ENCODE measurements around the gene GATAD2B.

GATAD2B gene

DNA sequence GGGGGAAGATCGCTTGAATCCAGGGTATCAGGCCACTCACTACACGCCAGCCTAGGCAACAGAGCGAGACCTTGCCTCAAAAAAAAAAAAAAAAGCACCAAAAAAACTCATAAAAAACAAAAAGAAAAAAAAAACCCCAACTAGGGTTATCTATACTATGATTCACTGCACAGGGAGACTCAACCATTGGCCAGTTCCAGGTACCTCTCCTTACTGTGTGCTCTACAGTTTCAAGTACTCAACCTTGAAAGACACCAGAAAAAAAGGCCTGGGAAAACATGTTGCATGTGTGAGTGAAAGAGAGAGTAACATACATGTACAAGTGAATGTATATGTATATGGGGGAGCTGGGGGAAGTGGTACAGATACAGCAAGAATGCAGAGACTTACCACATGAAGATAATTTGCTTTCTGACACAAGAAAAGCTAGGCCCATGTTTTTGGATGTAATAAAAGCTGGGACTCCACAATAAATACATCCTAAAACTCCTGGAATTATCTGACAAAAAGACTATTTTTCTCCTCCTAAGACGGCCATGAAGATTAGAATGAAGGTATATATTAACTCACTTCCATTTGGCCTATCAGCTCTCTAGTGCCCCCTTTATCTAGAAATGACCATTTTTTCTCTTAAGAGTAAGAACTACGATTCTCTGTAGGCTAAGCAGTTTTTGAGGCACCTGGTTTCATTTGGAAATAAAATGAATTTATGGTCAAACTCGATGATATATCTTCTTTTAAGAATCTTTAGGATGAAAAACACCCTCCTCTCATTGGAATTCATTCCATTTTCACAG lies 95.4 kb downstream of the GATAD2B start:
- no peak for DNase-seq

DNA sequence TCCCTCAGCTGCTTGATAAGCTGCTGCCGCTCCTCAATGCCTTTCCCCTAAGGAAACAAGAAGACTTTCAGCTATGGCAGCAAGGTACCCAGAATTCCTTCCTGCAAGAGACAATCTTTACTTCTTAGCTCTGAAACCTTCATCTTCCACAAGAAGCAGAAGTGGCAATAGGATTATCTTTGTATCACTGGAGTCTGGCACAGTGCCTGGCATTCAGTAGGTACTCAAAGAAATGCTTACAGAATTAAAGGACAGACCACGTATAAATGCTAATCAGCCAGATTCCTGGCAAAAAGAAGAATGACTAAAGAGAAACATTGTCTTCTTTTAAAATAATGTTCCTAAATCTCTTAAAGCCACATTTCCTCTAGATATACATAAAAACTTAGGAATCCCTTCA lies 103.9 kb downstream of the GATAD2B start:
- no peak for DNase-seq

DNA sequence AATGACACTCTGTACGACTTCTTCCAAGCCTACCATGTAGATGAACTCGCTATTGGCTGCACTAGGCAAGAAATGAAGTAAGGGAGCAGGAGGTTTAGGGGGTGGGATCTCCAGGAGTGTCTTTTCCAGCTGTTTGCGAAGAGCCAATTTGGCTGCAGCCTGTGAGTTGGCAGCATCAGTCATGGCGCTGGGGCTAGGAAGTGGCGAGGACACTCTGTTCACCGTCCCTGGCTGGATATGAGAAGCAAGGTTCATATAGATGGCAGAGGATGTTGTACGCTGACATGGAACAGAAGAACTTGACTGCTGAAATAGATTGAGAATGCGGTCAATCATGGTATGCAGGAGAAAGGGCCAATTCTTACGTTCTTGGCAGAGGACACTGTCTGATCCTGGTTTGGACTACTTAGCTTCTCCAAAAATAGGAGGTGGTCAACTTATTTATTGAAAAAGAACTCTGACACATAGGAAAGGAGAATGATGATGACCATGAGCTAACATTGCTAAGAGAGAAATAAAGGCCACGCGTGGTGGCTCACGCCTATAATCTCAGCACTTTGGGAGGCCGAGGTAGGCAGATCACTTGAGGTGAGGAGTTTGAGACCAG lies 106.4 kb downstream of the GATAD2B start:
- no peak for DNase-seq

DNA sequence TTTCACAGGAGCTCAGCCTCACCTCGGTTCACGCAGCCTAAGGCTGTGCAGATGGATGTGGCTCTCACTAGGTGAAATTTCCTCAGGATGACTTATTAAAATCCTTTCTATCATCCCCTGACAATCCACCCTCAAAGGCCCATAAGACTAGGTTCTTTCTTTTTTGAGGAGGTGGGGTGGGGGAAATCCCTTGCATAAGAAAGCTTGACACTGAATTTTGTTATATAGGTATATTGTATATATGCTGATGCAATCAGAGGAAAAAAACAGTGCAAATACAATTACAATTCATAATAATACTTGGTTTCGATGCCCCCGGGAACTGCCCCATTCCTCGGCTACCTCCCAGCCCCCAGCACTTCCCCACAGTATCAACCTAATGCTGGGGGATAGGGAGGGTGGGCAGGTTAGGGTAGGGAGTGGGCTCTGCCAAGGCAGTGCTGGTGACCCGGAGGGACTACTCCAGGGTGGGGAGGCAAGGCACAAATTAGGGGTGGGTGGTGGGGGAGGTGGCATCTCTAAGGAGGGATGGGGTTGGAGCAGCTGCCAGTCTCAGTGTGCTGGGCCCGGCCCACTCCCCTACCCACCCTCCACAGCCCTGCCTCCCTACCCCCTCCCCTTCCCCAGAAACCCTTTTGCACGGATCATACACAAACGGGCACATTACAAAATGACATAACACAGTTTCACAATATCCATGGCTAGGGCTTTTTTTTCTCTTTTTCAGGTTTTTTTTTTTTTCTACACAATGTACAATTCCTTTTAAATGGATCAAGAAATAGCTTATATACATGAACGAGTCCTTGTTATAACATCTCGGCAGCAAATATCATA lies 116.7 kb downstream of the GATAD2B start:
- DNase-seq, result no peak

DNA sequence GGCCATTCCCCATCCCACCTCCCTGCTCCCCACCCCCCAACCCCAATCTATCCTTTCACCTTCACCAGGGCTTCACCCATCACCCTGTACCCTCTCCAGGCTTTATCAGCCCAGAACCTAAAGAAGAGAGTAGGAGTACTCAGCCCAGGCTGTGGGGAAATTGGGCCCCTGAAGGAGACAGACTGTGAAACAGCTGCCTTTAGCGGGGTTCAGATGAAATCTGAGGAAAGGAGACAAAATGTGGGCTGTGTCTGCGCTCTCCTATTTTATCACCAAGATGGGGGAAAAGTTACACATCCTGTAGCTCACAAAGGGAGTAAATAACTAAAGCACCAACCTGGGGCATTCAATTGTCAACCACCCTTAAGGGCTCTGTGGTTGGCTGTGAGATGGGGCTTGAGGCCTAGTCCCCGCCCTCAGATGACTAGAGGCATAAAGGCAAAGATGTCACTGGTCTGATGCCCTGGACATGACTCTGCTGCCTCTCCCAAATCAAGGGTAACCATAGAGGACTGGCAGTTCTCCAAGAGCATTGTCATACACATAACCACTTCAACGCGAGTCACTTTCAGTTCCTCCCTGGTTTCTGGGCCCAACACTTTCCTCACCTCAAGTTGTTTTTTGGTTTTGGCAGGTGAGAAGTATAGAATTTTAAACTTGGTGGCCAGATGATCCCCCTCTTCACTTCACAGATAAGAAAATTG lies 117.6 kb downstream of the GATAD2B start:
- DNase-seq, result peak; percentile 49

DNA sequence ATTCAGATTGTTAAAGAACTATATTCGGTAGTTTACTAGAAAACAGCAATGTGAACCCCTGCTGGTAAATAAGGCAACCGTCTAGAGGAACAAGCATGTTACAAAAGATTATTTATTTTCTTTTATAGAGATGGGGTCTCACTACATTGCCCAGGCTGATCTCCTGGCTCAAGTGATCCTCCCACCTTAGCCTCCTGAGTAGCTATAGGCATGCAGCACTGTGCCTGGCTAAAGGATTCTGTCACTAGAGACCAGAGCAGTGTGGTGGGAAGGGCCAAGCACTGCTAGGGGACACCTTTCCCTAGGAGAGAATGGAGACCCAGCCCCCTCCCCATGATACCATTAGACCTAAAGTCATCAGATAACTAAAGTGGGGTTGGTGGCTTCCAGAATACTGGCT lies 118.7 kb downstream of the GATAD2B start:
- DNase-seq, result no peak

DNA sequence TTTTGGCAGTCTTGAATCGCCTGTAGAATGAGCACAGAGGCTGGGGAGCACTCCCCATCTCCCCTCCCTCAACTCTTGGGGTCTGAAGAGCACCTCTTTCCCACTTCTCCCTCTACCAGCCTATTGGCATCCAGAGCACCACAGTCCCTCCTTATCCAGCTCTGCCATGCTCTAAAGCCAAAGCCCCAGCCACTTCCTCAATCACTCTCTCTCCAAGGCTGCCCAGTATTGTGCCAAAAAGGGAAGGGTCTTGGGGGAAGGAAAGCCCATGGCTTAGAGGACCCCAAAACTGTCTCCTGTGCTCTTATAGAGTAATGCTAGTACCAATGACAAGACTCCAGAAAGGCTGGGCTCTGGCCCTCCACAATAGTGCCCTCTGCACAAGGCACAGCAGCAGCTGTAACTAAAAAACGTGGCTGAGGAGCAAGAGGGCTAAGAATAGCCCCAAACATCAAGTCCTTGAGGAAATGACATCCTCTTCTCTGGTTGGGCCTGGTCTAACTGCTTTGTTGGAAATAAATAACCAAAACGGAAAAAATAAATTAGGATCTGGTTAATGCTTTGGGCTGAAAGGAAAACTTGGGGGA lies 119.2 kb downstream of the GATAD2B start:
- DNase-seq, result no peak

DNA sequence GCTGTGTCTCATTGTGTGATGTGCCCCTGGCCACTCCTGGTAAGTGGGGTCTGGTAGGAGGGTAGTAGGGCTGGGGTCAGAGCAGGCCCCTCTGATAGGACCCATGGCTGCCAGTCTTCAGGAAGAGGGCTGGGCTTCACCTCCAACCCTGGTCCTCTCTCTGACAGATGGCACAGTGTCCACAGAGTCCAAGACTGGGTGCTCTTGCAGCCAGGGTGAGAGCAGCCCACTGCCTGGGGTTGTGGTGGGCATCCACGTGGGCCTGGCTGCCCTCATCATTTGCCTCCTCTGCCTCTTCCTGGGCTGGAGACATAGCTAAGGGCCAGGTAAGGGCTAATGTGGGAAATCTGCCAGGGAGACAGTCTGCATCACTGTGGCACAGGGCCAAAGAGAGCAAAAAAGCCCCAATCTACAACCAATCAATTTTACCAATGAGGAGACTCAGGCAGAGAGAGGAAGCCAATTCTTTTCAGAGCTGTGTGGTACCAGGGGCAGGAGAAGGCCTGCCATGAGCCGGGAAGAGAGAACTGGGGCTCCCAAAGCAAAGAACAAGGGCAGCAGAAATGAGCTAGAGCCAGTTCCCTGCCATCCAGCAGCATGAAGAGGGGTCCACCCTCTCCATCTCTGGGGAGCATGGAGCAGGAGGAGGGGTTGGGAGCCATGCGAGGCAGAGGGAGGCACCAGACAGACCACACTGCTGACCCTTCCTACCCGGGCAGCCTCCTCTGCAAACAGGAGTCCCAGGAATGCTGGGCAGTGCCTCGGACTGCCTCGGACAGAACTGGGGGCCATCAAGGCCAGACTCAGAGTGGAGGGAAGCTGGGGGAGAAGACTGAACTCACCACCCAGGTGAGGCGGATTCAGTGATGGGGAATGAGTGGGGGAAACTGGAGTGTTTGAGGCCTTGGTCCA lies 120.7 kb downstream of the GATAD2B start:
- no peak for DNase-seq

DNA sequence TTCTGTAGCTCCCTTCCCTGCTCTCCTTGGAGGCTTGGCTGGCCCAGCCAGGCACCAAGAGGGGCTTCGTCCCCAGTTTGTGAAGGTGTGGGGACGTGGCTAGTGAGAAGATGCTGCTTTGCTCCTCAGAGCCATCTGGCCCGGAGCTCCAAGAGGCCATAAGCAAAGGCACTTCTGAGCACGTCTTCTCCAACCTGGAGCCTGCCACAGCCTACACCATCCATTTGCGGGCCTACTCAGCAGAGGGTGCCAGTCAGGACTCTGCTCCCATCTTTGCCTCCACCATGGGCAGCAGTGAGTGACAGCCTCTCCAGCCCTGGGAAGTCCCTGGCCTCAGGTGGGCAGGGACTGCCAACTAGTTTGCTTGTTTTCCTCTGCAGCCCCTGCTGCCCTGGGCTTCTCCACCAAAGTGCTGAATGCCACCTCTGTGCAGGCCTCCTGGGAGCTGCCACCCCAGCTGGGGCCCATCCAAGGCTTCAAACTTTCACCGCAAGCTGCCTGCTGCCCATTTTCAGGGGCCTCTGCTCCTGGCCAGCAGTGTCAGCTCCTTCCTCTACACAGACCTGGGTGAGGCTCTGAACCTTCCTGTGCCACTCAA lies 121.6 kb downstream of the GATAD2B start:
- DNase-seq, result no peak

DNA sequence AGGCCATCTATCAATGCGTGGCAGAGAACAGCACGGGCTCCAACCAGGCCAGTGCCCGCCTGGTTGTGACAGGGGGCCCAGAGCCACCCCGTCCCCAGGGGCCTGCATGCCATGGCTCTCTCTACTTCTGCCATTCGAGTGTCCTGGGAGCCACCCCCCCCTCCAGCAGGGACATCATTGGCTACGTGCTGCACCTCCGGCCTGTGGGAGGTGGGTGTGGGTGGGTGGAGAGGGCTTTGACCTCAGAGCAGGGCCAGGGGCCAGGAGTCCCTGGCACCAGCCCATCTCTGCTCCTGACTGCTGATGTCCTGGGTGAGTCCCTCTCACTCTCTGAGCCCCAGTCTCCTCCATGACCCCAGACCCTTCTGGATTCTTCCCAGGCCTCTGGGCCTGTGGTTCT lies 122.3 kb downstream of the GATAD2B start:
- no peak for DNase-seq

DNA sequence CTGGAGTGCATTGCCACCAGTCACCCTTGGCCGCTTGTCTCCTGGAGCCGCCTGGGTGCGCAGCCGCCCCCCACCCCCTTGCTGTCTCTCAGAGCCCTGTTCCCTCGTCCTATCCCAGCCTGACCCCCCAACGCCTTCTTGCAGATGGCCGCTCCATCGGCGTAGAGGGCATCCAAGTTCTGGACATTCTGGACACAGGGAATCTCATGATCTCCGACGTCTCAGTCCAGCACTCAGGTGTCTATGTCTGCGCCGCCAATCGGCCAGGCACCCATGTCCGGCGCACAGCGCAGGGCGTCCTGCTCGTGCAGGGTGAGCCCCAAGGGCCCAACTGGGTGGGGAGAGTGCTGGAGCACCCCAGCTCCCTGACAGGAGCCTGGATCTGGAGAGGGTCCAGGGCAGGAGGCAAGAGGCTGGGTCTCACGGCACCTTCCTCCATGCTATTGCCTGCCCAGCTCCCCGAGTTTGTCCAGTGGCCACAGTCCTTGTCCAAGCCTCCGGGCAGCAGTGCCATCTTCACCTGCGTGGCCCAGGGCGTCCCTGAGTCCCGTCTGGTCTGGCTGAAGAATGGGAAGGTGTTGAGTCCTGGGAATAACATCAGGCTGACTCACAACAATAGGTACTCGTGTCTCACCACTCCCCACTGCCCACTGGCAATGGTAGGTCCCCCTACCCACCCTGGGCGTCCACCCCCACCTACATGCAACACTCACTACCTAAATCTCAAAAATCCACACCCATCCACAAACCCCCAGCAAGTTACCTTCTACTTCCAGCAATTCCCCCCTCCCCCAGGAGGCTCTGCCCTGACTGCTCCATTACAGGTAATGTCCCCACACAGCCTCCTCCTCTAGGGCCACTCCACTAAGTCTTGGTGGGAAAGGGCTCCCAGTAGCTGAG lies 123.0 kb downstream of the GATAD2B start:
- DNase-seq, result no peak

DNA sequence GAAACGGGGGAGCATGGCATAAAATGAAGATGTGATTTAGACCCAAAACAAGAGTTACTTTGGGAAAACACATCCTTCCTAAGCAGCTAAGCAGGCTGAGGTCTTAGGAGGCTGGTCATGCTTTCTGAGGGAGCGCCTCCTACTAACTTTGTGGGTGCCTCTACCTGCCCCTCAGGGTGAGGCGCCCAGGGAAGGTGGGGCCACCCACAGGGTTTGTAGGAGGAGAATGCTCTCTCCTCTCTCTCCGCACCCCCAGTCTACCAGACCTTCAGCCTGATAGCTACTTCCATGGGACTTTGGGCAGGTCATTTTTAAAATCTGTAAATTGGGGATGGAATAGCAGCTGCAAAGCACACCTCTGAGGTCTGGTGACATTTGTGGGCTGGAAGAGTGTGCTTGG lies 123.8 kb downstream of the GATAD2B start:
- DNase-seq, result no peak

DNA sequence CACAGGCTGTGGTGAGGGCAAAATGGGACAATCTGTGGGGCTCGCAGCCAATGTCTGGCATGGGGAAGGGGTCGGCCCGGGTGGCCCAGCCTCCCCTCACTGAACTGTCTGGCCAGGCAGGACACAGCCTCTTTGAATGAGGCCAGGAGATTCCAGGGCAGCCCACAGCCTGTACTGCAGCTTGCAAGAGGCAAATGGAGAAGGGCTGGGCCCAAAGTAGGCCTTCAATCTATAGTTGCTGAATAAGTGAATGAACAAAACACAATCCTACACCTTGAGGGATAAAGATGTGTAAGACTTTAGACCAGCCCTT lies 124.3 kb downstream of the GATAD2B start:
- no peak for DNase-seq

DNA sequence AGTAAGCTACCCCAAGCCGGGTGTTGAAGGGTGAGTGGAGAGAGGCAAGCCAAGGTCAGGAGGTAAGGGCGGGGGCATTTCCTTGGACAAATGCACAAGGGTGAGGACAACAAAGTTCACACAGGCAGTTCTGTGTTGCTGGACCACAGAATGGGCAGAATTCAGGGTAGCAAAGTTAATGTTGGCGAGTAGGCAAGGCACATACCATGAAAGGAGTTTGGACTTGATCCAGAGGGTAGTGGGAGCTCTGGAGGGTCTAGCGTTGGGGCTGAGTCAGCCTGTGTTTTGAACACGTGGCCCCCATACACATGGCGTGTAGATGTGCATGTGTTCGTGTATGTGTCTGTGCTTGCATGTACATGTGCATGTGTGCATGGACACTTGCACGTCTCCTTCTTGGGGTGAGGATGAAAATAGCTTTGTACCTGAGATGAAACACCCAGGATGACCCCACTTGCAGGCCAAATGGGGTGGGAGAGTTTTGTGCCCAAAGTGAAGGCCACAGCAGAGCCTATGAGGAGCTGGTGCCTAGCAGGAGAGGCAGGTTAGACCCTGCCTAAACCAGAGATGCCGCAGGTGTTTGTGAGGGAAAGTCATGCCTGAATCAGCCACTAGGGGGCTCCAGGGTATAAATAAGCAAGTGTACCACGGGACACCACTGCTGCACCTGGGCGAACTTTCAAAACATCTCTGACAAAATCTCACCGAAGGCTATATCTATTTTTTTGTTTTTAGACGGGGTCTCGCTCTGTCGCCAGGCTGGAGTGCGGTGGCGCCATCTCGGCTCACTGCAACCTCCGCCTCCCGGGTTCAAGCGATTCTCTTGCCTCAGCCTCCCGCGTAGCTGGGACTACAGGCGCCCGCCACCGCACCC lies 125.7 kb downstream of the GATAD2B start:
- peak; percentile 48 for DNase-seq

DNA sequence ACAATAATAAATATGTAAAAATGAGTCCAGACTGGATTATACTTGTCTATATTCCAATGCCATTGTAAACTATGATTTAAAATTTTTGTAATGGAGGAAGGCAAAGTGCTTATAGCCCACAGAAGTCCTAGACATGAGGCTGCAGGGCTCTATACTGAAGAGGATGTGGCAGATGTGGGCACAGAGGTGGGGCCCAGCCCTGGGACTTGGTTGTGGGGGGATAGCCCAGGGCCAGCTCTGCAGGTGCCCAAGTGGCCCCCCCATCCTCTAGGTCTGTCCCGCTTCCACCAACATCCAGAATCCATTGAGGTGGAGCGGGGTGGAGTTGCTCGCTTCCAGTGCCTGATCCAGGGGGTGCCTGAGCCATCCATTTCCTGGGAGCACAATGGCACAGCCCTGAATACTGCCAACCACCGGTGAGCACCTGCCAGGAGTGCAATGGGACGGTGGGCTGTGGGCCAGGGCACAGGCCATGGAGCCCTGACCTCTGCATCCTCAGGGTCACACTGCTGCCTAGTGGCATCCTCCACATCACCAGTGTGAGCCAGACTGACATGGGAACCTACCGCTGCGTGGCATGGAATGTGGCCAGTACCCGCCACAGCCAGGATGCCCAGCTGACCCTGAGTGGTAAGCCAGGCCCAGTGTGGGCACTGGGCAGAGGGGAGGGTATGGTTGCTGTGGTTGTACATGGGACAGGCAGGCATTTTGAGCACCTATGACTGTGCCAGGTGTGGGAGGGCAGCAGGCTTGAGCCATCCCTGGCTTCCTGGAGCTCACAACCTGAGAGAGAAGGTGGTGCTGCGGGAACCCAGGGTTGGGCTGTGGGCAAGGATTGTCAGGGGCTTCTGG lies 126.6 kb downstream of the GATAD2B start:
- DNase-seq, result no peak

DNA sequence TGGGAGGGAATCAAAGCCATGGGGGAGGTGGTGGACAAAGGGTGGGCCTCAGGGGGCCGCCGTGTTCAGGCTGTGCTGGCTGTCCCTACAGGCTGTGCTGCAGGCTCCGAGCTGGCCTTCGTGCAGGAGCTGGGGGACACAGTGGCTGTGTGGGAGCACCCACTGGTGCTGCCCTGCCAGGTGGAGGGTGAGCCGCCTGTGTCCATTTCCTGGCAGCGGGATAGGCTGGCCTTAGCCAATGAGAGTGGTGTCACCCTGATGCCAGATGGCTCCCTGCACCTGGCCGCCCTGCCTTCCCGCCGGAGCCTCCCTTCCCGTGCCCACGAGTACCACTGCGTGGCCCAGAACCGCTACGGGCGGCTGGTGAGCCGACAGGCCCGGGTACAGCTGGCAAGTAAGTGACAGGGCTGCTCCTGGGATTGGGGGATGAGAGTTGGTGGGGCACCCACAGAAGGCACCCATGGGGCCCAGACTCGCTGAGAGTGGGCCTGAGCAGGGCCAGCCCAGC lies 127.4 kb downstream of the GATAD2B start:
- DNase-seq, result no peak

DNA sequence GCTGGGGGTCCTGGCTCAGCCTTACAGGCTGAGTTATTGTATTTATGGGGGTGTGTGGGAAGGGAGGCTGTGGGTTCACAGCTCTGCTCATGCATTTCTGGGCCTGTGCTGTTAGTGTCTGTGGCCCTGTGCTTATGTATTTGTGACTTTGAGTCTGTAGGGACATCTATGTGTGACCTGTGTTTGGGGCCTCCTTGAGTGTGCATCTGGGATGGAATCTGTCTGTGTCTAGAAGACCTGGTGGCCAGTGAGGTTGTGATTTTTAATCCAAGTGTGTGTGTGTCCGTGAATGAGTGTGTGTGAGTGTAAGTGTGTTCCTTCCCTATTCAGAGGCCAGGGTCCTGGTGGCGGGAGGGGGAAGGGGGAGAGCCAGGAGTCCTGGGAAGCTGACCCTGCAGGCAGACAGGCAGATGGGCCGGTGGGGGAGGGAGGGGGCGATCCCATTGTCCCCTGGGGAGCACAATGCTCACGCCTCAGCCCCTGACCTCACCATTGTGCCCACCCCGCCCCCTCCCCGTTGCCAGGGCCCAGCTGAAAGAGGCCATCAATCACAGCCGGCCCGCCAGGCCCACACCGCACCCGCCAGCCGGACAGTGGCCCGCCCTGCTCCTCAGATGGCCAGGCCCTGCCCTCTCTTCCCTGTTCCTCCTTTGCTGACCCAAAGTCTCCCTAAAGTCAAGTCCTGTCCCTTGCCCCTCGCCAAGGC lies 128.0 kb downstream of the GATAD2B start:
- no peak for DNase-seq

Measured in NCI-H2029 (cell line).